ENCODE results near the gene DPYSL3. TPM values are rescaled to one million over a fixed set of nuclear protein-coding genes. Genes with fewer than 3 reads are reported as not detected.

The DPYSL3 gene
- total RNA-seq, 1 donor from 2014 or later, result 56.0 TPM

- Mint-ChIP-seq H3K4me1 (ENCODE audit: low read depth) (no peaks in the 10 kb centered on the region), H3K27ac (no peak overlapping the region), H3K27me3 (peaks cover 4% of the 10 kb centered on the region), H3K9me3 (ENCODE audit: low read depth) (no peaks in the 10 kb centered on the region), H3K36me3 (ENCODE audit: insufficient read depth) (no peaks in the 10 kb centered on the region), H3K4me3 (ENCODE audit: low read depth) (no peak overlapping the region)
- no peak for DNase-seq (ENCODE audit: low spot score, unreplicated experiment)
- no peak for TF ChIP-seq CTCF (IDR thresholded peaks at IDR 0.05; ENCODE audit: unreplicated experiment)
Measured at GRCh38 chr5:147523069-147523468, 13.2 kb upstream of the DPYSL3 start.

- no peak for TF ChIP-seq CTCF (IDR thresholded peaks at IDR 0.05; ENCODE audit: unreplicated experiment)
- Mint-ChIP-seq H3K9me3 (ENCODE audit: low read depth) (no peaks in the 10 kb centered on the region), H3K27ac (no peak overlapping the region), H3K36me3 (ENCODE audit: insufficient read depth) (no peaks in the 10 kb centered on the region), H3K27me3 (peaks cover 4% of the 10 kb centered on the region), H3K4me1 (ENCODE audit: low read depth) (no peaks in the 10 kb centered on the region), H3K4me3 (ENCODE audit: low read depth) (no peak overlapping the region)
- no peak for DNase-seq (ENCODE audit: low spot score, unreplicated experiment)
Measured at GRCh38 chr5:147522435-147522834, 12.6 kb upstream of the DPYSL3 start.

- Mint-ChIP-seq H3K36me3 (ENCODE audit: insufficient read depth) (no peaks in the 10 kb centered on the region), H3K27me3 (peaks cover 14% of the 10 kb centered on the region), H3K4me1 (ENCODE audit: low read depth) (no peaks in the 10 kb centered on the region), H3K9me3 (ENCODE audit: low read depth) (no peaks in the 10 kb centered on the region), H3K4me3 (ENCODE audit: low read depth) (no peak overlapping the region), H3K27ac (no peak overlapping the region)
- DNase-seq (ENCODE audit: low spot score, unreplicated experiment), result no peak
- TF ChIP-seq CTCF (IDR thresholded peaks at IDR 0.05; ENCODE audit: unreplicated experiment), result no peak
Measured at GRCh38 chr5:147520450-147520849, 10.6 kb upstream of the DPYSL3 start.

- H3K9me3 Mint-ChIP-seq (ENCODE audit: low read depth), result no peaks in the 10 kb centered on the region
- no peak for TF ChIP-seq CTCF (IDR thresholded peaks at IDR 0.05; ENCODE audit: unreplicated experiment)
- no peaks in the 10 kb centered on the region for H3K36me3 Mint-ChIP-seq (ENCODE audit: insufficient read depth)
- no peak overlapping the region for H3K27ac Mint-ChIP-seq
- peaks cover 17% of the 10 kb centered on the region for H3K27me3 Mint-ChIP-seq
- H3K4me3 Mint-ChIP-seq (ENCODE audit: low read depth), result no peak overlapping the region
- H3K4me1 Mint-ChIP-seq (ENCODE audit: low read depth), result no peaks in the 10 kb centered on the region
- DNase-seq (ENCODE audit: low spot score, unreplicated experiment), result no peak
Measured at GRCh38 chr5:147519380-147519779, 9.5 kb upstream of the DPYSL3 start.

- peaks cover 27% of the 10 kb centered on the region for H3K27me3 Mint-ChIP-seq
- no peak for TF ChIP-seq CTCF (IDR thresholded peaks at IDR 0.05; ENCODE audit: unreplicated experiment)
- H3K9me3 Mint-ChIP-seq (ENCODE audit: low read depth), result no peaks in the 10 kb centered on the region
- H3K36me3 Mint-ChIP-seq (ENCODE audit: insufficient read depth), result no peaks in the 10 kb centered on the region
- no peak overlapping the region for H3K4me3 Mint-ChIP-seq (ENCODE audit: low read depth)
- H3K27ac Mint-ChIP-seq, result no peak overlapping the region
- no peaks in the 10 kb centered on the region for H3K4me1 Mint-ChIP-seq (ENCODE audit: low read depth)
- DNase-seq (ENCODE audit: low spot score, unreplicated experiment), result no peak
Measured at GRCh38 chr5:147517383-147517782, 7.5 kb upstream of the DPYSL3 start.
